HepG2 (cell line): ENCODE data around the gene ARMH2. TPM values are rescaled to one million over a fixed set of nuclear protein-coding genes. Genes with fewer than 3 reads are reported as not detected.

Source experiments
- ARNTL ChIP-seq: sonication (generic); formaldehyde crosslinking; IDR thresholded peaks from 2 replicates; pipeline ENCODE4 v1.4.0; 2020; ENCODE audit warnings: mild to moderate bottlenecking, missing genetic modification reagents
- BRD4 ChIP-seq: sonication (generic); formaldehyde crosslinking; IDR thresholded peaks from 2 replicates; pipeline ENCODE4 v1.4.0; 2020; ENCODE audit warnings: missing genetic modification reagents
- FLYWCH1 ChIP-seq: sonication (generic); formaldehyde crosslinking; IDR thresholded peaks from 2 replicates; pipeline ENCODE4 v1.8.1; 2023; ENCODE audit warnings: mild to moderate bottlenecking, missing genetic modification reagents
- FOXO1 ChIP-seq: sonication (generic); formaldehyde crosslinking; IDR thresholded peaks from 2 replicates; pipeline ENCODE4 v1.4.0; 2020; ENCODE audit warnings: missing genetic modification reagents
- GLI4 ChIP-seq: sonication (generic); formaldehyde crosslinking; IDR thresholded peaks from 2 replicates; pipeline ENCODE4 v1.5.1; 2020; ENCODE audit warnings: missing genetic modification reagents, mild to moderate bottlenecking, moderate library complexity, borderline replicate concordance
- HIVEP1 ChIP-seq: sonication (generic); formaldehyde crosslinking; IDR thresholded peaks from 2 replicates; pipeline ENCODE4 v1.4.0; 2020; ENCODE audit warnings: mild to moderate bottlenecking, missing genetic modification reagents
- IRF1 ChIP-seq: sonication (generic); formaldehyde crosslinking; IDR thresholded peaks from 2 replicates; pipeline ENCODE4 v1.4.0; 2020; ENCODE audit warnings: low read depth, mild to moderate bottlenecking, missing genetic modification reagents
- MLX ChIP-seq: IDR thresholded peaks from 2 replicates; pipeline ENCODE4 v1.6.1; 2016
- NR1H2 ChIP-seq: sonication (generic); formaldehyde crosslinking; IDR thresholded peaks from 2 replicates; pipeline ENCODE4 v1.8.1; 2022; ENCODE audit warnings: low read depth, missing genetic modification reagents, borderline replicate concordance
- PAF1 ChIP-seq: IDR thresholded peaks from 2 replicates; pipeline ENCODE4 v1.6.1; 2016; ENCODE audit warnings: missing genetic modification reagents, missing compliant biosample characterization
- POLR2A ChIP-seq, 2 experiments: IDR thresholded peaks; 2 replicates each; pipeline ENCODE4 v1.6.1; 2011; ENCODE audit warnings: low read depth in 2 of 2, low read length in 2 of 2, mild to moderate bottlenecking in 1 of 2, moderate library complexity in 1 of 2; ENCODE audit not compliant: insufficient read depth in 1 of 2
- PREB ChIP-seq: sonication (generic); formaldehyde crosslinking; IDR thresholded peaks from 2 replicates; pipeline ENCODE4 v1.4.0; 2020; ENCODE audit warnings: missing genetic modification reagents
- PTBP1 ChIP-seq: fragments of 200-400 bp; formaldehyde crosslinking; IDR thresholded peaks from 2 replicates; pipeline ENCODE4 v1.6.1; 2018; ENCODE audit warnings: low read length, low read depth; ENCODE audit not compliant: poor library complexity, severe bottlenecking
- RNF219 ChIP-seq: sonication (generic); formaldehyde crosslinking; IDR thresholded peaks from 2 replicates; pipeline ENCODE4 v1.5.0; 2020; ENCODE audit warnings: mild to moderate bottlenecking, missing genetic modification reagents
- RXRA ChIP-seq: sonication (generic); formaldehyde crosslinking; IDR thresholded peaks from 2 replicates; pipeline ENCODE4 v1.5.1; 2020; ENCODE audit warnings: missing genetic modification reagents
- SMARCC2 ChIP-seq: fragments of 450-650 bp; IDR thresholded peaks from 2 replicates; pipeline ENCODE4 v1.6.1; 2017; ENCODE audit warnings: antibody characterized with exemption, mild to moderate bottlenecking
- SNRNP70 ChIP-seq: fragments of 200-400 bp; formaldehyde crosslinking; IDR thresholded peaks from 2 replicates; pipeline ENCODE4 v1.6.1; 2017; ENCODE audit warnings: mild to moderate bottlenecking, low read depth, low read length, moderate library complexity
- ZFP41 ChIP-seq: sonication (generic); formaldehyde crosslinking; IDR thresholded peaks from 2 replicates; pipeline ENCODE4 v1.4.0; 2020; ENCODE audit warnings: mild to moderate bottlenecking, missing genetic modification reagents, borderline replicate concordance
- ZFP90 ChIP-seq: sonication (generic); formaldehyde crosslinking; IDR thresholded peaks from 2 replicates; pipeline ENCODE4 v1.8.0; 2022; ENCODE audit warnings: missing genetic modification reagents, mild to moderate bottlenecking, inconsistent platforms, borderline replicate concordance
- ZNF225 ChIP-seq: sonication (generic); formaldehyde crosslinking; IDR thresholded peaks from 2 replicates; pipeline ENCODE4 v1.4.0; 2020; ENCODE audit warnings: mild to moderate bottlenecking, missing genetic modification reagents
- ZNF296 ChIP-seq: sonication (generic); formaldehyde crosslinking; conservative IDR thresholded peaks from 2 replicates; pipeline ENCODE4 v1.5.0; 2020; ENCODE audit warnings: mild to moderate bottlenecking, missing genetic modification reagents
- ZNF337 ChIP-seq: sonication (generic); formaldehyde crosslinking; IDR thresholded peaks from 2 replicates; pipeline ENCODE4 v1.5.1; 2020; ENCODE audit warnings: missing genetic modification reagents, low read depth, mild to moderate bottlenecking, borderline replicate concordance
- ZNF343 ChIP-seq: sonication (generic); formaldehyde crosslinking; IDR thresholded peaks from 2 replicates; pipeline ENCODE4 v1.4.0; 2020; ENCODE audit warnings: mild to moderate bottlenecking, missing genetic modification reagents
- ZNF350 ChIP-seq: sonication (generic); formaldehyde crosslinking; IDR thresholded peaks from 2 replicates; pipeline ENCODE4 v1.4.0; 2020; ENCODE audit warnings: mild to moderate bottlenecking, low read depth, missing genetic modification reagents, borderline replicate concordance
- ZNF816 ChIP-seq: sonication (generic); formaldehyde crosslinking; IDR thresholded peaks from 2 replicates; pipeline ENCODE4 v1.8.0; 2022; ENCODE audit warnings: missing genetic modification reagents, mild to moderate bottlenecking, borderline replicate concordance
- ZSCAN25 ChIP-seq: sonication (generic); formaldehyde crosslinking; IDR thresholded peaks from 2 replicates; pipeline ENCODE4 v1.8.0; 2022; ENCODE audit warnings: mild to moderate bottlenecking, missing genetic modification reagents
- polyA plus RNA-seq, 8 experiments: library from polyadenylated mRNA; depleted of rRNA in 3 of 8; stranded (reverse) in 7 of 8; unstranded in 1 of 8; fragments of >200 nt; fragmentation: Illumina TruSeq in 4 of 8; extraction: Trizol in 4 of 8; gene quantifications; 2 replicates each; pipeline versions ENCODE4 v1.2.1 to v1.2.3, GENCODE V29; 2011 to 2016; ENCODE audit warnings: low read depth in 4 of 8, missing spikeins in 1 of 8, mixed read lengths in 1 of 8; ENCODE audit not compliant: insufficient read depth in 1 of 8
- total RNA-seq, 5 experiments: library from RNA; depleted of rRNA; stranded (reverse); fragments of >200 nt; fragmentation: Illumina TruSeq; extraction: Trizol; gene quantifications; 2 replicates each; pipeline ENCODE4 v1.2.3, GENCODE V29; 2016; ENCODE audit warnings: low read depth in 1 of 5
- TF ChIP-seq, protein P1 (sequence below): sonication (generic); formaldehyde crosslinking; IDR thresholded peaks from 2 replicates; pipeline ENCODE4 v1.4.0; 2020; ENCODE audit warnings: mild to moderate bottlenecking, missing genetic modification reagents

The ARMH2 gene
- total and polyA plus RNA-seq, 2 of the 13 experiments (the other 11 are each of a cell fraction or from before 2014, with no cell fraction given): not detected

DNA sequence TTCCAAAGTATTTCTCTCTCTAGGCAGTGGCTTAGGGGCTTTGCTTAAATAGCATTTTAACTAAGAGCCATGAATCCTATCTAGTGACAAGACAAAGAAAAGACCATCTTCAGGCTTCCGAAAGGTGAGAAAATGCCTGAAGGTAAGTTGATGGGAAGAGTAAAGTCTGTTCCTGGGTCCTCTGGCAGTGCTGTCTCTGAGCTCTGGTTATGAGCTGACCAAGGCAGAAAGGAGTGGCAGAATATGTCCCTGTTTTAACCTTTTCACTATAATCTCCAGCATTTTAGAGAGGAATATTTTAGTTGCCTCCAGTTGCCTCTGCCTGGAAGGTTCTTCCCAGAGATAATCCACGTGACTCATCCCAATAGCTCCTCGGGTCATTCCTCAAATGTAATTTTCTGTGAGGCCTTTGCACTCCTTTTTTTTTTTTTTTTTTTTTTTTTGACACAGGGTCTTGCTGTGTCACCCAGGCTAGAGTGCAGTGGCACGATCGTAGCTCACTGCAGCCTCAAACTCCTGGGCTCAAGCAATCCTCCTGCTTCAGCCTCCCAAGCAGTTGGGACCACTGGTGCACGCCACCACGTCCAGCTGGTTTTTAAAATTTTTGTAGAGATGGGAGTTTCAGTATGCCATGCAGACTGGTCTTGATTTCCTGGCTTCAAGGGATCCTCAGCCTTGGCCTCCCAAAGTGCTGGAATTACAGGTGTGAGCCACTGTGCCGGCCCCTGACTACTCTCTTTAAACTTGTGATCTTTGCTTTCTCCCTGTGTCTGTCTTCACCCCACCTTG is 3.7 kb upstream of the ARMH2 start (continued):
- TF ChIP-seq PAF1 (CRISPR knock-in tag) (no peak), ZNF225 (CRISPR knock-in tag) (no peak), ZNF343 (CRISPR knock-in tag) (no peak), ZFP41 (CRISPR knock-in tag) (no peak), ARNTL (peak; percentile 5; the same call in 1 of the 2 replicates), RXRA (CRISPR knock-in tag) (0 out of 2 replicates have a peak, but pooled peaks have one; percentile 27), BRD4 (CRISPR knock-in tag) (peak; percentile 73; the same call in 1 of the 2 replicates), ZNF337 (CRISPR knock-in tag) (no peak), ZNF296 (CRISPR knock-in tag) (peak; percentile 33; the same call in 1 of the 2 replicates), ZNF350 (CRISPR knock-in tag) (no peak), ZSCAN25 (no peak), GLI4 (CRISPR knock-in tag) (no peak), FLYWCH1 (CRISPR knock-in tag) (no peak), IRF1 (no peak), NR1H2 (CRISPR knock-in tag) (no peak), ZFP90 (CRISPR knock-in tag) (0 out of 2 replicates have a peak, but pooled peaks have one; percentile 58), SMARCC2 (no peak), RNF219 (CRISPR knock-in tag) (no peak), HIVEP1 (no peak), MLX (CRISPR knock-in tag) (no peak), PTBP1 (no peak), POLR2A (IDR thresholded peaks at IDR 0.05; ENCODE audit: insufficient read depth in 1 of 2, low read depth in 2 of 2, low read length in 2 of 2) (no peak), ZNF816 (CRISPR knock-in tag) (no peak), SNRNP70 (no peak), PREB (CRISPR knock-in tag) (no peak), FOXO1 (CRISPR knock-in tag) (no peak)
- TF ChIP-seq, protein P1, sequence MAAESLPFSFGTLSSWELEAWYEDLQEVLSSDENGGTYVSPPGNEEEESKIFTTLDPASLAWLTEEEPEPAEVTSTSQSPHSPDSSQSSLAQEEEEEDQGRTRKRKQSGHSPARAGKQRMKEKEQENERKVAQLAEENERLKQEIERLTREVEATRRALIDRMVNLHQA (CRISPR knock-in tag): no peak
